ENCODE measurements around the gene TRERF1.
"Not testable (repeated sequence)": the region's sequence is repeated elsewhere in the genome, so short reads cannot be mapped to it uniquely, and the experiment has no call there.

TRERF1 gene

GRCh38 chr6:42332916-42333315 lies 118.8 kb downstream of the TRERF1 start:
- no peak for DNase-seq

- no peak for DNase-seq
Measured at GRCh38 chr6:42331019-42331418, 120.7 kb downstream of the TRERF1 start.

GRCh38 chr6:42326248-42326647 lies 125.5 kb downstream of the TRERF1 start:
- DNase-seq: no peak

- not testable (repeated sequence) for DNase-seq
Measured at GRCh38 chr6:42324656-42325324, 126.9 kb downstream of the TRERF1 start.

- no peak for DNase-seq
Measured at GRCh38 chr6:42322676-42323075, 129.1 kb downstream of the TRERF1 start.

GRCh38 chr6:42321976-42322375 lies 129.8 kb downstream of the TRERF1 start:
- DNase-seq: no peak

- DNase-seq: no peak
Measured at GRCh38 chr6:42320762-42321161, 131.0 kb downstream of the TRERF1 start.

- DNase-seq: no peak
Measured at GRCh38 chr6:42318480-42318879, 133.2 kb downstream of the TRERF1 start.

GRCh38 chr6:42316981-42317380 lies 134.7 kb downstream of the TRERF1 start:
- DNase-seq: no peak

- DNase-seq: no peak
Measured at GRCh38 chr6:42315991-42316970, 135.4 kb downstream of the TRERF1 start.

GRCh38 chr6:42315259-42315990 lies 136.3 kb downstream of the TRERF1 start:
- no peak for DNase-seq

- DNase-seq: no peak
Measured at GRCh38 chr6:42314571-42315258, 137.0 kb downstream of the TRERF1 start.

- DNase-seq: no peak
Measured at GRCh38 chr6:42313941-42314570, 137.7 kb downstream of the TRERF1 start.

- no peak for DNase-seq
Measured at GRCh38 chr6:42313038-42313437, 138.7 kb downstream of the TRERF1 start.

- no peak for DNase-seq
Measured at GRCh38 chr6:42307141-42307470, 144.6 kb downstream of the TRERF1 start.

- no peak for DNase-seq
Measured at GRCh38 chr6:42306439-42307140, 145.1 kb downstream of the TRERF1 start.

GRCh38 chr6:42304053-42304712 lies 147.5 kb downstream of the TRERF1 start:
- peak; percentile 45 for DNase-seq

- DNase-seq: no peak
Measured at GRCh38 chr6:42302411-42302810, 149.3 kb downstream of the TRERF1 start.

GRCh38 chr6:42301986-42302385 lies 149.7 kb downstream of the TRERF1 start:
- no peak for DNase-seq

GRCh38 chr6:42300701-42301100 lies 151.0 kb downstream of the TRERF1 start:
- DNase-seq: no peak

- DNase-seq: no peak
Measured at GRCh38 chr6:42300185-42300584, 151.5 kb downstream of the TRERF1 start.

All from retina (tissue), 1 donor.